H1 (cell line): ENCODE results near the gene TRPM6. TPM values are rescaled to one million over a fixed set of nuclear protein-coding genes. Genes with fewer than 3 reads are reported as not detected.

ENCODE experiments used
- CTCF ChIA-PET: fragments of 300-600 bp; sonication (Branson Sonifier 250); formaldehyde crosslinking; loops from one replicate; lab custom pipeline; 2021; ENCODE audit not compliant: partially characterized antibody; lab: Charles Lee
- POLR2A ChIA-PET: fragments of 300-600 bp; sonication (Branson Sonifier 250); formaldehyde crosslinking; loops from one replicate; lab custom pipeline; 2021; ENCODE audit warnings: inconsistent platforms; ENCODE audit not compliant: partially characterized antibody; lab: Charles Lee
- DNase-seq, 2 experiments: peaks; one replicate each; pipeline versions ENCODE4 v3.0.0 to v3.0.0-alpha.2; 2010 to 2022; ENCODE audit warnings: low spot score in 2 of 2, low read depth in 1 of 2, mixed read lengths in 1 of 2
- FAIRE-seq: peaks from 2 replicates; lab custom pipeline; 2011; peaks lifted over from hg19 to GRCh38; lab: Jason Lieb, UNC
- H2AFZ ChIP-seq: 2 replicates; pipeline ENCODE4 v1.8.1; 2012; ENCODE audit warnings: low read length, inconsistent platforms
- H2AK5ac ChIP-seq: 2 replicates; pipeline ENCODE4 v1.6.1; 2013; ENCODE audit warnings: low read depth, low read length
- H2BK120ac ChIP-seq: replicated peaks from 2 replicates; pipeline ENCODE3; 2013; ENCODE audit warnings: low read depth, low read length, inconsistent platforms
- H2BK12ac ChIP-seq: 2 replicates; pipeline ENCODE4 v1.6.1; 2013; ENCODE audit warnings: low read depth, low read length
- H2BK15ac ChIP-seq: 2 replicates; pipeline ENCODE4 v1.6.1; 2013; ENCODE audit warnings: low read length
- H2BK20ac ChIP-seq: 2 replicates; pipeline ENCODE4 v1.6.1; 2013; ENCODE audit warnings: low read length
- H2BK5ac ChIP-seq: 2 replicates; pipeline ENCODE4 v1.6.1; 2013; ENCODE audit warnings: low read depth, low read length
- H3K14ac ChIP-seq: 2 replicates; pipeline ENCODE4 v1.6.1; 2013; ENCODE audit warnings: inconsistent platforms; ENCODE audit not compliant: insufficient read length
- H3K18ac ChIP-seq: 2 replicates; pipeline ENCODE4 v1.6.1; 2013; ENCODE audit warnings: low read length; ENCODE audit errors: extremely low read depth
- H3K23ac ChIP-seq: 2 replicates; pipeline ENCODE4 v1.6.1; 2013; ENCODE audit warnings: inconsistent platforms; ENCODE audit not compliant: insufficient read length
- H3K23me2 ChIP-seq: 2 replicates; pipeline ENCODE4 v1.6.1; 2013; ENCODE audit warnings: low read depth, low read length
- H3K27ac ChIP-seq: 2 replicates; pipeline ENCODE4 v1.6.1; 2011; ENCODE audit warnings: low read depth, low read length, inconsistent platforms
- H3K27me3 ChIP-seq, 4 experiments: replicated peaks in 1 of 4; 1 replicate in 1 of 4; 2 replicates in 3 of 4; pipeline versions ENCODE4 v1.6.1 to v1.8.1; 2011 to 2013; ENCODE audit warnings: low read length in 3 of 4, mild to moderate bottlenecking in 3 of 4, inconsistent platforms in 2 of 4, mixed read lengths in 2 of 4, moderate library complexity in 1 of 4; ENCODE audit not compliant: control insufficient read depth in 3 of 4, insufficient read depth in 3 of 4; ENCODE audit errors: extremely low read depth in 1 of 4
- H3K36me3 ChIP-seq, 4 experiments: 2 replicates each; pipeline versions ENCODE4 v1.6.1 to v1.8.1; 2011 to 2013; ENCODE audit warnings: mild to moderate bottlenecking in 4 of 4, low read length in 3 of 4, moderate library complexity in 2 of 4, control low read depth in 1 of 4, inconsistent platforms in 1 of 4; ENCODE audit not compliant: insufficient read depth in 4 of 4, control insufficient read depth in 2 of 4
- H3K4ac ChIP-seq: replicated peaks from 2 replicates; pipeline ENCODE3; 2013; ENCODE audit warnings: low read length, low read depth, mixed read lengths, inconsistent platforms; ENCODE audit not compliant: insufficient read length
- H3K4me1 ChIP-seq, 4 experiments: replicated peaks in 1 of 4; 1 replicate in 1 of 4; 2 replicates in 3 of 4; pipeline versions ENCODE4 v1.6.1 to v1.8.1; 2011 to 2013; ENCODE audit warnings: low read length in 3 of 4, inconsistent platforms in 2 of 4, mixed read lengths in 1 of 4; ENCODE audit not compliant: insufficient read depth in 4 of 4, control insufficient read depth in 3 of 4
- H3K4me2 ChIP-seq, 2 experiments: 2 replicates each; pipeline versions ENCODE4 v1.6.1 to v1.8.1; 2011 to 2013; ENCODE audit warnings: low read depth in 2 of 2, low read length in 2 of 2, control low read depth in 1 of 2, inconsistent platforms in 1 of 2, mild to moderate bottlenecking in 1 of 2; ENCODE audit not compliant: insufficient read depth in 1 of 2
- H3K4me3 ChIP-seq, 4 experiments: fragments of 200-600, 300-600 bp in 1 of 4; sonication (generic), shearing (Covaris generic), sonication (Bioruptor Twin) in 1 of 4; 2 replicates each; pipeline versions ENCODE4 v1.5.1 to v1.8.1; 2011 to 2016; ENCODE audit warnings: low read length in 4 of 4, low read depth in 3 of 4, control low read depth in 2 of 4, inconsistent platforms in 2 of 4, mild to moderate bottlenecking in 2 of 4, mixed read lengths in 1 of 4, moderate library complexity in 1 of 4; ENCODE audit not compliant: insufficient read depth in 2 of 4; ENCODE audit errors: extremely low read depth in 1 of 4
- H3K56ac ChIP-seq: replicated peaks from 2 replicates; pipeline ENCODE3; 2013; ENCODE audit warnings: low read depth, mild to moderate bottlenecking, mixed read lengths, low read length, inconsistent platforms; ENCODE audit not compliant: insufficient read length
- H3K79me1 ChIP-seq: 2 replicates; pipeline ENCODE4 v1.6.1; 2013; ENCODE audit warnings: low read depth, low read length, control low read depth
- H3K79me2 ChIP-seq, 2 experiments: 2 replicates each; pipeline versions ENCODE4 v1.6.1 to v1.8.1; 2012 to 2013; ENCODE audit warnings: low read length in 2 of 2, mild to moderate bottlenecking in 2 of 2, inconsistent platforms in 1 of 2; ENCODE audit not compliant: insufficient read depth in 2 of 2, control insufficient read depth in 1 of 2
- H3K9ac ChIP-seq, 4 experiments: replicated peaks in 1 of 4; 1 replicate in 1 of 4; 2 replicates in 3 of 4; pipeline versions ENCODE4 v1.6.1 to v1.8.1; 2011 to 2013; ENCODE audit warnings: low read depth in 3 of 4, low read length in 3 of 4, control low read depth in 2 of 4, mild to moderate bottlenecking in 2 of 4, moderate library complexity in 2 of 4, inconsistent platforms in 1 of 4; ENCODE audit errors: extremely low read depth in 1 of 4
- H3K9me3 ChIP-seq, 2 experiments: 2 replicates each; pipeline versions ENCODE4 v1.6.1 to v1.8.1; 2012 to 2013; ENCODE audit warnings: mild to moderate bottlenecking in 2 of 2, moderate library complexity in 2 of 2, control low read depth in 1 of 2, inconsistent platforms in 1 of 2, low read depth in 1 of 2, low read length in 1 of 2, mixed read lengths in 1 of 2; ENCODE audit not compliant: insufficient read depth in 2 of 2
- H4K20me1 ChIP-seq, 2 experiments: replicated peaks in 1 of 2; 2 replicates each; pipeline versions ENCODE3 to v1.8.1; 2011 to 2013; ENCODE audit warnings: inconsistent platforms in 2 of 2, low read length in 2 of 2, mild to moderate bottlenecking in 1 of 2; ENCODE audit not compliant: insufficient read depth in 2 of 2, control insufficient read depth in 1 of 2
- H4K5ac ChIP-seq: 2 replicates; pipeline ENCODE4 v1.6.1; 2013; ENCODE audit warnings: low read length, low read depth, mixed read lengths, inconsistent platforms; ENCODE audit not compliant: insufficient read length
- H4K8ac ChIP-seq: 2 replicates; pipeline ENCODE4 v1.8.0; 2013; ENCODE audit warnings: mild to moderate bottlenecking, moderate library complexity, low read length, inconsistent platforms; ENCODE audit not compliant: insufficient read depth; ENCODE audit errors: extremely low read depth
- H4K91ac ChIP-seq: replicated peaks from 2 replicates; pipeline ENCODE3; 2013; ENCODE audit warnings: low read length, mixed read lengths, inconsistent platforms; ENCODE audit not compliant: insufficient read length
- CREB1 ChIP-seq: IDR thresholded peaks from 2 replicates; pipeline ENCODE4 v1.6.1; 2012; ENCODE audit warnings: inconsistent platforms
- POU5F1 ChIP-seq: IDR thresholded peaks from 2 replicates; pipeline ENCODE4 v1.6.1; 2011; ENCODE audit warnings: low read depth, mild to moderate bottlenecking, low read length, moderate library complexity
- WGBS, 2 experiments: shearing (Covaris generic) in 1 of 2; methylation state at CpG; one replicate each; pipeline versions ENCODE4 v1.1.6 to v1.1.7; 2013 to 2015; ENCODE audit warnings: low lambda C conversion rate in 2 of 2, mixed read lengths in 2 of 2, inconsistent platforms in 1 of 2, low coverage in 1 of 2, missing lambda C conversion rate in 1 of 2; ENCODE audit not compliant: insufficient replicate concordance in 2 of 2, insufficient coverage in 1 of 2, insufficient read length in 1 of 2; ENCODE audit errors: extremely low coverage in 1 of 2, missing lambda C conversion rate in 1 of 2; 5-methylcytosine and 5-hydroxymethylcytosine counted together
- polyA plus RNA-seq, 7 experiments: library from polyadenylated mRNA; depleted of rRNA in 3 of 7; stranded (reverse) in 5 of 7; unstranded in 2 of 7; fragments of >200 nt in 5 of 7; fragments of 200-250 nt in 2 of 7; gene quantifications; 1 replicate in 5 of 7; 2 replicates in 1 of 7; 4 replicates in 1 of 7; pipeline versions ENCODE4 v1.2.1 to v1.2.3, GENCODE V29; 2011 to 2013; ENCODE audit warnings: missing spikeins in 2 of 7, mixed read lengths in 2 of 7
- total RNA-seq: library from RNA; stranded (reverse); fragmentation: NEBNext Ultra II Directional; extraction: Animal tissue kit (Norgen Biotek cat#: 25700); gene quantifications from 2 replicates; pipeline ENCODE4 v1.2.1, GENCODE V29; 2021
- TF ChIP-seq, protein P1 (sequence below): IDR thresholded peaks from 2 replicates; pipeline ENCODE4 v1.6.1; 2012; ENCODE audit warnings: inconsistent platforms

Gene TRPM6
- total and polyA plus RNA-seq, 2 of the 8 experiments (the other 6 are each of a cell fraction or from before 2014, with no cell fraction given) = 0.45 to 1.5 TPM

DNA sequence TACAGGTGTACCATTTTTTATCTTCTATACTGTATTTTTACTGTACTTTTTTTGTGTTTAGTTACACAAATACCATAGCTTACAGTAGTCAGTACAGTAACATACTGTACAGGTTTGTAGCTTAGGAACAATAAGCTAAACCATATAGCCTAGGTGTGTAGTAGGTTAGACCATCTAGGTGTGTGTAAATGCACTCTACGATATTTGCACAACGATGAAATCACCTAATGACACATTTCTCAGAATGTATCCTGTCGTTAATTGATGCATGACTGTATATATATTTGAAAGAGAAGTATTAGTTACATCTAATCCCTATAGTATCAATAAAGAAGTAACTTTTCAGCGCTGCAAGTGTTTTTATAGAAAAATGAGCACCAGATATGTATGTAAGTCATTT, 138.8 kb downstream of the TRPM6 start:
- H2BK12ac ChIP-seq = no peak overlapping the region
- H3K4ac ChIP-seq = no peak overlapping the region
- no peak overlapping the region for H3K14ac ChIP-seq
- H4K5ac ChIP-seq = no peak overlapping the region
- H3K9ac ChIP-seq = no peak overlapping the region
- no peaks in the 10 kb centered on the region for H3K27me3 ChIP-seq
- no peaks in the 10 kb centered on the region for H4K20me1 ChIP-seq
- WGBS, 2 experiments = 89% methylated on average over 4 of the region's 4 CpGs; no CpG with 5 or more reads in 1 of the 2 experiments
- H4K8ac ChIP-seq = no peak overlapping the region
- TF ChIP-seq, protein P1, sequence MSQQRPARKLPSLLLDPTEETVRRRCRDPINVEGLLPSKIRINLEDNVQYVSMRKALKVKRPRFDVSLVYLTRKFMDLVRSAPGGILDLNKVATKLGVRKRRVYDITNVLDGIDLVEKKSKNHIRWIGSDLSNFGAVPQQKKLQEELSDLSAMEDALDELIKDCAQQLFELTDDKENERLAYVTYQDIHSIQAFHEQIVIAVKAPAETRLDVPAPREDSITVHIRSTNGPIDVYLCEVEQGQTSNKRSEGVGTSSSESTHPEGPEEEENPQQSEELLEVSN = no peak
- TF ChIP-seq CREB1 = no peak
- TF ChIP-seq POU5F1 = no peak
- TF ChIP-seq, all 59 proteins: peak for 0
- Histone ChIP-seq H3K18ac (no peak overlapping the region), H3K4me3 (no peak overlapping the region), H3K23me2 (peaks cover 2% of the 10 kb centered on the region; the same call in 1 of the 2 replicates), H3K79me1 (no peaks in the 10 kb centered on the region), H3K4me2 (no peak overlapping the region), H2BK15ac (no peak overlapping the region), H3K23ac (no peak overlapping the region), H2BK5ac (no peak overlapping the region), H4K91ac (no peak overlapping the region), H3K79me2 (no peaks in the 10 kb centered on the region), H3K56ac (no peak overlapping the region), H3K9me3 (no peaks in the 10 kb centered on the region), H2BK120ac (no peak overlapping the region), H3K4me1 (no peaks in the 10 kb centered on the region), H2AFZ (no peak overlapping the region), H2AK5ac (no peak overlapping the region), H3K27ac (no peak overlapping the region), H3K36me3 (no peaks in the 10 kb centered on the region), H2BK20ac (no peak overlapping the region)
- ChIA-PET POLR2A (no interaction called here), CTCF (interaction anchor here (0.7 to 1.5 kb wide), 6 partner anchors 14 to 164 kb away, joined by 3 read pairs; no protein-coding TSS in a partner anchor)
- FAIRE-seq (no peak), DNase-seq (no peak)
